GM10248 (cell line): ENCODE data around the gene CNOT2.

Source experiments
- CTCF ChIA-PET: fragments of 300-600 bp; sonication (Branson Sonifier 250); formaldehyde crosslinking; extraction: SDS; loops from one replicate; lab custom pipeline; 2021; ENCODE audit warnings: antibody characterized with exemption; lab: Yijun Ruan, JAX
- POLR2A ChIA-PET: fragments of 350-650 bp; sonication (Branson Sonifier 250); formaldehyde crosslinking; extraction: SDS; loops from one replicate; lab custom pipeline; 2020; ENCODE audit warnings: antibody characterized with exemption; lab: Yijun Ruan, JAX
- DNase-seq: peaks from one replicate; pipeline ENCODE4 v3.0.0; 2012; ENCODE audit errors: extremely low spot score
- CTCF ChIP-seq: IDR thresholded peaks from 2 replicates; pipeline ENCODE4 v1.5.1; 2012; ENCODE audit warnings: mild to moderate bottlenecking, low read depth; ENCODE audit errors: extremely low read depth, missing control alignments, control extremely low read depth

CNOT2 gene

DNA sequence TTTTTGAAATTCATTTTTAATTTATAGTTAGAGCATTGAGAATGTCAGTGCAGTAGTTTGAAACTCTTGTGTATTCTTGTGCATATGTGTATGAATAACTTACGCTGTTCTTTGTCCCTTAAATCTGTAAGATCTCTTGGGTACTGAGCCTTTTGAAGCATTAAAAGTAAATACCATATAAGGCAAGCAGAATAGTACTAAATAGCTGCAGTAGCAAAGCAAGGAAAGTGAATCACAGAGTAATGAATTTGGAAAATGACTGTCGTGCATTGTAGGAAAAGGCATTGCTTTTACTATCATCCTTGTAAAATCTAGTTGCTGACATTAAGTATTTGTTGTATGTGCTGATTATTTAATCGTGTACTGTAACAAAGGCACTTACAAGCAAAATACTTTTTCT is 12.1 kb downstream of the CNOT2 start:
- ChIA-PET POLR2A (no interaction called here), CTCF (no interaction called here)
- no peak for TF ChIP-seq CTCF
- DNase-seq, result no peak

- ChIA-PET CTCF (interaction anchor here (1.3 kb wide), 1 partner anchor 9 kb away, joined by 3 read pairs; no protein-coding TSS in a partner anchor), POLR2A (no interaction called here)
- TF ChIP-seq CTCF, result no peak
- no peak for DNase-seq
These were observed 15.6 kb downstream of the CNOT2 start for GRCh38 chr12:70258605-70259403.

DNA sequence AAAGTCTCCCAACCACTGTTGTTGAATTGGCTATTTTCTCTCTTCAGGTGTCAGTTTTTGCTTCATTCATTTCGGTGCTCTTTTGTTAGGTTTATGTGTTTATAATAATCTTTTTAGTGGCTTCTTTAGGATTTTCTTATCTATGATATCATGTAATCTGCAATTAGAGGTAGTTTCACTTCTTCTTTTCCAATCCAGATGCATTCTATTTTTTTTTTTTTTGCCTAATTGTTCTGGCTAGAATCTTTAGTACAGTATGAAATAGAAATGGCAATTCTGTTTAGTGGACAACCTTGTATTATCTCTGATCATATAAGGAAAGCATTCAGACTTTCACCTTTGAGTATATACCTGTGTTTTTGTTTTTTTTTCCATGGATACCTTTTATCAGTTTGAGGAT is 17.4 kb downstream of the CNOT2 start:
- peak; percentile 8 for DNase-seq
- ChIA-PET POLR2A (no interaction called here), CTCF (no interaction called here)
- no peak for TF ChIP-seq CTCF

- no peak for TF ChIP-seq CTCF
- DNase-seq, result no peak
- ChIA-PET POLR2A (no interaction called here), CTCF (no interaction called here)
These were observed 21.0 kb downstream of the CNOT2 start for GRCh38 chr12:70264067-70264867.

DNA sequence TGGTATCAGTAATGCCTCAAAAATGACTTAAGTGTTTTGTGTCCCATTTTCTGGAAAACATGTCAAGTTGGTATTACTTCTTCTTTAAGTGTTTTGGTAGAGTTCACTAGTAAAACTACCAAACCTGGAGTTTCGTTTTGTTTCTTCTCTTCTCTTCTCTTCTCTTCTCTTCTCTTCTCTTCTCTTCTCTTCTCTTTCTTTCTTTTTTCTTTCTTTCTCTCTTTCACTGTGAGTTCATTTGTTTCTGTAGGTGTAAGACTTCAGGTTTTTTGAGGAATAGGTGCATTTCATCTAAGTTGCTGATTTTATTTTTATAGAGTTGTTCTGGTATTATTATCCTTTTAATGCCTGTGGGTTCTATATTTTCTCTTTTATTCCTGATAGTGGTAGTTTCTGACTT is 21.9 kb downstream of the CNOT2 start:
- DNase-seq, result no peak
- no peak for TF ChIP-seq CTCF
- ChIA-PET POLR2A (no interaction called here), CTCF (no interaction called here)

- POLR2A ChIA-PET, result no interaction called here
- CTCF ChIA-PET, result no interaction called here
- no peak for DNase-seq
- no peak for TF ChIP-seq CTCF
These were observed 24.3 kb downstream of the CNOT2 start for GRCh38 chr12:70267550-70267949.
